ENCODE results near the gene IPMK.

The IPMK gene

GRCh38 chr10:58300676-58301075 is 33.0 kb upstream of the IPMK start:
- Histone ChIP-seq H3K9me2 (replicated peaks; ENCODE audit: control insufficient read depth, low read length) (no peaks in the 10 kb centered on the region), H3K79me2 (ENCODE audit: control insufficient read depth, low read length) (no peaks in the 10 kb centered on the region), H3K36me3 (ENCODE audit: control insufficient read depth, low read length) (no peaks in the 10 kb centered on the region), H3F3A (ENCODE audit: control insufficient read depth, insufficient read depth) (no peaks in the 10 kb centered on the region), H3K4me3 (ENCODE audit: low read length) (no peak overlapping the region), H3K9me3 (ENCODE audit: control insufficient read depth, insufficient read depth, low read length) (no peaks in the 10 kb centered on the region), H3K4me2 (ENCODE audit: low read length) (no peak overlapping the region), H3K27me3 (ENCODE audit: control insufficient read depth, low read length) (peaks cover 15% of the 10 kb centered on the region), H3K4me1 (ENCODE audit: control insufficient read depth, low read length) (peaks cover 5% of the 10 kb centered on the region), H4K20me1 (ENCODE audit: control insufficient read depth, insufficient read depth, low read depth, low read length) (no peaks in the 10 kb centered on the region), H3K27ac (ENCODE audit: low read depth, low read length) (no peak overlapping the region)
- no peak for TF ChIP-seq CTCF (IDR thresholded peaks at IDR 0.05; ENCODE audit: low read depth, low read length, poor library complexity, severe bottlenecking)
- TF ChIP-seq EZH2phosphoT487 (IDR thresholded peaks at IDR 0.05; ENCODE audit: borderline replicate concordance, low read length) = no peak

GRCh38 chr10:58299580-58299979 is 31.9 kb upstream of the IPMK start:
- Histone ChIP-seq H3K4me3 (ENCODE audit: low read length) (no peak overlapping the region), H3K9me2 (replicated peaks; ENCODE audit: control insufficient read depth, low read length) (no peaks in the 10 kb centered on the region), H3K9me3 (ENCODE audit: control insufficient read depth, insufficient read depth, low read length) (no peaks in the 10 kb centered on the region), H3K79me2 (ENCODE audit: control insufficient read depth, low read length) (no peaks in the 10 kb centered on the region), H3K27ac (ENCODE audit: low read depth, low read length) (no peak overlapping the region), H3K36me3 (ENCODE audit: control insufficient read depth, low read length) (no peaks in the 10 kb centered on the region), H3K4me2 (ENCODE audit: low read length) (no peak overlapping the region), H3F3A (ENCODE audit: control insufficient read depth, insufficient read depth) (no peaks in the 10 kb centered on the region), H3K27me3 (ENCODE audit: control insufficient read depth, low read length) (peaks cover 15% of the 10 kb centered on the region), H4K20me1 (ENCODE audit: control insufficient read depth, insufficient read depth, low read depth, low read length) (no peaks in the 10 kb centered on the region), H3K4me1 (ENCODE audit: control insufficient read depth, low read length) (peaks cover 5% of the 10 kb centered on the region)
- no peak for TF ChIP-seq EZH2phosphoT487 (IDR thresholded peaks at IDR 0.05; ENCODE audit: borderline replicate concordance, low read length)
- TF ChIP-seq CTCF (IDR thresholded peaks at IDR 0.05; ENCODE audit: low read depth, low read length, poor library complexity, severe bottlenecking) = peak; percentile 81

- H3K79me2 ChIP-seq (ENCODE audit: control insufficient read depth, low read length) = no peaks in the 10 kb centered on the region
- H3K4me1 ChIP-seq (ENCODE audit: control insufficient read depth, low read length) = no peaks in the 10 kb centered on the region
- no peaks in the 10 kb centered on the region for H3K9me3 ChIP-seq (ENCODE audit: control insufficient read depth, insufficient read depth, low read length)
- no peaks in the 10 kb centered on the region for H3K9me2 ChIP-seq (replicated peaks; ENCODE audit: control insufficient read depth, low read length)
- H3F3A ChIP-seq (ENCODE audit: control insufficient read depth, insufficient read depth) = peaks cover 5% of the 10 kb centered on the region; the same call in 1 of the 2 replicates
- no peak overlapping the region for H3K4me3 ChIP-seq (ENCODE audit: low read length)
- no peak overlapping the region for H3K4me2 ChIP-seq (ENCODE audit: low read length)
- no peaks in the 10 kb centered on the region for H3K27me3 ChIP-seq (ENCODE audit: control insufficient read depth, low read length)
- H3K36me3 ChIP-seq (ENCODE audit: control insufficient read depth, low read length) = peaks cover 7% of the 10 kb centered on the region; the same call in 1 of the 2 replicates
- no peak for TF ChIP-seq EZH2phosphoT487 (IDR thresholded peaks at IDR 0.05; ENCODE audit: borderline replicate concordance, low read length)
- TF ChIP-seq CTCF (IDR thresholded peaks at IDR 0.05; ENCODE audit: low read depth, low read length, poor library complexity, severe bottlenecking) = no peak
- H4K20me1 ChIP-seq (ENCODE audit: control insufficient read depth, insufficient read depth, low read depth, low read length) = no peaks in the 10 kb centered on the region
- H3K27ac ChIP-seq (ENCODE audit: low read depth, low read length) = no peak overlapping the region
Observed at GRCh38 chr10:58293989-58294388, 26.3 kb upstream of the IPMK start.

Measured in DOHH2 (cell line).